Measurements from ENCODE around the gene ADAMTS12.

DNA sequence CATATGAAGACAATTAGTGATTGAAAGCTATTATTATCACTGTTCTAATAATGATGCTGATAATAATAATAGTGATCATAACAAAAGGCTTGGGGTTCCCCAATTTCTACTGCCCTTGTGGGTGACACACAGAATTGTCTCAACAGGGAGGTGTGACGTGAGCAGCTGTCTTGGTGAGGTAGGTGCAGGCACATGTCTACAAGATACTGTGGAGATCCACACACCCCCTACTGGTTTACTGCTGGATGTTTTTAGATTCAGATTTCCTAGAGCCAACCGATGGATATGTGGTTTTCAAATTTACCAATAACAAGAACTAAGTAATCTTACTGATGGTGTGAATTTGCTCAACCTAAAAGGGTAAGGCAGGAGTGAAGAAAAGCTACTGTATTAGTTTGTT is 312.0 kb downstream of the ADAMTS12 start:
- TF ChIP-seq EZH2 (IDR thresholded peaks at IDR 0.05; ENCODE audit: insufficient read depth, poor library complexity, severe bottlenecking) = no peak
- no peak for TF ChIP-seq EZH2phosphoT487 (IDR thresholded peaks at IDR 0.05; ENCODE audit: insufficient read depth, low read depth)

All from GM23248 (cell line).